HepG2 (cell line): ENCODE measurements around the gene BBOF1. TPM values are rescaled to one million over a fixed set of nuclear protein-coding genes. Genes with fewer than 3 reads are reported as not detected.

ENCODE experiments used
- ATF4 ChIP-seq, 2 experiments: fragments of 450-650 bp in 1 of 2; sonication (generic) in 1 of 2; formaldehyde crosslinking; IDR thresholded peaks; 2 replicates each; pipeline versions ENCODE4 v1.5.0 to v1.8.0; 2020 to 2022; ENCODE audit warnings: mild to moderate bottlenecking in 1 of 2, missing genetic modification reagents in 1 of 2
- CBX2 ChIP-seq, 2 experiments: fragments of 200-600 bp in 1 of 2; sonication (generic); formaldehyde crosslinking in 1 of 2; IDR thresholded peaks; 2 replicates each; pipeline versions ENCODE4 v1.7.0 to v1.8.1; 2018 to 2022; ENCODE audit warnings: low read depth in 2 of 2, low read length in 1 of 2, mild to moderate bottlenecking in 1 of 2, missing genetic modification reagents in 1 of 2
- E2F1 ChIP-seq: sonication (generic); formaldehyde crosslinking; IDR thresholded peaks from 2 replicates; pipeline ENCODE4 v1.5.0; 2020; ENCODE audit warnings: missing genetic modification reagents
- E2F2 ChIP-seq: sonication (generic); formaldehyde crosslinking; IDR thresholded peaks from 2 replicates; pipeline ENCODE4 v1.4.0; 2020; ENCODE audit warnings: missing genetic modification reagents, borderline replicate concordance
- HNRNPL ChIP-seq: fragments of 200-400 bp; formaldehyde crosslinking; IDR thresholded peaks from 2 replicates; pipeline ENCODE4 v1.6.1; 2017; ENCODE audit warnings: mild to moderate bottlenecking, low read depth, low read length
- IRX3 ChIP-seq: sonication (generic); formaldehyde crosslinking; IDR thresholded peaks from 2 replicates; pipeline ENCODE4 v1.8.1; 2023; ENCODE audit warnings: mild to moderate bottlenecking, low read depth, missing genetic modification reagents, borderline replicate concordance
- MEIS2 ChIP-seq: sonication (generic); formaldehyde crosslinking; IDR thresholded peaks from 2 replicates; pipeline ENCODE4 v1.9.0; 2021; ENCODE audit warnings: mild to moderate bottlenecking, missing genetic modification reagents
- MYNN ChIP-seq: sonication (generic); formaldehyde crosslinking; IDR thresholded peaks from 2 replicates; pipeline ENCODE4 v1.4.0; 2020; ENCODE audit warnings: mild to moderate bottlenecking, low read depth, missing genetic modification reagents
- NFKBIZ ChIP-seq: IDR thresholded peaks from 2 replicates; pipeline ENCODE4 v1.6.1; 2018; ENCODE audit warnings: missing genetic modification reagents, missing compliant biosample characterization
- PRMT3 ChIP-seq: sonication (generic); formaldehyde crosslinking; IDR thresholded peaks from 2 replicates; pipeline ENCODE4 v1.8.1; 2022; ENCODE audit warnings: low read depth, mild to moderate bottlenecking, moderate library complexity, missing genetic modification reagents, borderline replicate concordance
- RAD21 ChIP-seq: fragments of 450-650 bp; formaldehyde crosslinking; IDR thresholded peaks from 2 replicates; pipeline ENCODE4 v1.5.0; 2020; ENCODE audit warnings: mild to moderate bottlenecking
- SCMH1 ChIP-seq: sonication (generic); formaldehyde crosslinking; IDR thresholded peaks from 2 replicates; pipeline ENCODE4 v1.9.0; 2021; ENCODE audit warnings: missing genetic modification reagents, mild to moderate bottlenecking, borderline replicate concordance
- SRF ChIP-seq: IDR thresholded peaks from 2 replicates; pipeline ENCODE4 v1.6.1; 2011; ENCODE audit warnings: mild to moderate bottlenecking, low read depth, low read length, moderate library complexity
- SRSF4 ChIP-seq: fragments of 200-400 bp; formaldehyde crosslinking; IDR thresholded peaks from one replicate; pipeline ENCODE4 v1.6.1; 2018; ENCODE audit warnings: mild to moderate bottlenecking, low read depth, low read length, moderate library complexity; ENCODE audit not compliant: poor library complexity, severe bottlenecking
- TOPORS ChIP-seq: sonication (generic); formaldehyde crosslinking; IDR thresholded peaks from 2 replicates; pipeline ENCODE4 v1.8.0; 2023; ENCODE audit warnings: mild to moderate bottlenecking, missing genetic modification reagents
- ZGPAT ChIP-seq: IDR thresholded peaks from 2 replicates; pipeline ENCODE4 v1.6.1; 2016; ENCODE audit warnings: mild to moderate bottlenecking
- ZNF138 ChIP-seq: sonication (generic); formaldehyde crosslinking; IDR thresholded peaks from 2 replicates; pipeline ENCODE4 v1.5.0; 2020; ENCODE audit warnings: mild to moderate bottlenecking, low read depth, missing genetic modification reagents
- ZNF329 ChIP-seq: sonication (generic); formaldehyde crosslinking; IDR thresholded peaks from 2 replicates; pipeline ENCODE4 v1.9.0; 2021; ENCODE audit warnings: low read depth, mild to moderate bottlenecking, missing genetic modification reagents
- ZNF414 ChIP-seq: sonication (generic); formaldehyde crosslinking; IDR thresholded peaks from 2 replicates; pipeline ENCODE4 v1.5.0; 2020; ENCODE audit warnings: missing genetic modification reagents
- ZNF546 ChIP-seq: sonication (generic); formaldehyde crosslinking; conservative IDR thresholded peaks from 2 replicates; pipeline ENCODE4 v1.8.1; 2023; ENCODE audit warnings: mild to moderate bottlenecking, missing genetic modification reagents
- ZNF564 ChIP-seq: sonication (generic); formaldehyde crosslinking; IDR thresholded peaks from 2 replicates; pipeline ENCODE4 v1.8.1; 2023; ENCODE audit warnings: mild to moderate bottlenecking, missing genetic modification reagents
- ZNF567 ChIP-seq: sonication (generic); formaldehyde crosslinking; IDR thresholded peaks from 2 replicates; pipeline ENCODE4 v1.8.1; 2023; ENCODE audit warnings: mild to moderate bottlenecking, missing genetic modification reagents, borderline replicate concordance
- polyA plus RNA-seq, 8 experiments: library from polyadenylated mRNA; depleted of rRNA in 3 of 8; stranded (reverse) in 7 of 8; unstranded in 1 of 8; fragments of >200 nt; fragmentation: Illumina TruSeq in 4 of 8; extraction: Trizol in 4 of 8; gene quantifications; 2 replicates each; pipeline versions ENCODE4 v1.2.1 to v1.2.3, GENCODE V29; 2011 to 2016; ENCODE audit warnings: low read depth in 4 of 8, missing spikeins in 1 of 8, mixed read lengths in 1 of 8; ENCODE audit not compliant: insufficient read depth in 1 of 8
- total RNA-seq, 5 experiments: library from RNA; depleted of rRNA; stranded (reverse); fragments of >200 nt; fragmentation: Illumina TruSeq; extraction: Trizol; gene quantifications; 2 replicates each; pipeline ENCODE4 v1.2.3, GENCODE V29; 2016; ENCODE audit warnings: low read depth in 1 of 5

BBOF1 gene
- total and polyA plus RNA-seq, 2 of the 13 experiments (the other 11 are each of a cell fraction or from before 2014, with no cell fraction given), result 1.6 to 2.3 TPM

- no peak for TF ChIP-seq ZNF138 (CRISPR knock-in tag)
- TF ChIP-seq MYNN (CRISPR knock-in tag), result no peak
- TF ChIP-seq ZNF329 (CRISPR knock-in tag), result peak; percentile 73; the same call in 1 of the 2 replicates
- TF ChIP-seq IRX3 (CRISPR knock-in tag), result peak; percentile 60; the same call in 1 of the 2 replicates
- peak; percentile 77; the same call in 1 of the 2 replicates for TF ChIP-seq TOPORS (CRISPR knock-in tag)
- peak; percentile 47; the same call in 1 of the 2 replicates for TF ChIP-seq MEIS2 (CRISPR knock-in tag)
- no peak for TF ChIP-seq SCMH1 (CRISPR knock-in tag)
- 0 out of 2 replicates have a peak, but pooled peaks have one; percentile 25 for TF ChIP-seq ZNF564 (CRISPR knock-in tag)
- peak; percentile 66; the same call in 1 of the 2 replicates for TF ChIP-seq ZGPAT (CRISPR knock-in tag)
- 0 out of 2 replicates have a peak, but pooled peaks have one; percentile 8 for TF ChIP-seq SRF
- no peak for TF ChIP-seq CBX2 (IDR thresholded peaks at IDR 0.05; ENCODE audit: low read depth, low read length)
- no peak for TF ChIP-seq CBX2 (CRISPR knock-in tag; IDR thresholded peaks at IDR 0.05; ENCODE audit: low read depth)
- 0 out of 2 replicates have a peak, but pooled peaks have one; percentile 55 for TF ChIP-seq PRMT3 (CRISPR knock-in tag)
- TF ChIP-seq SRSF4, result peak; percentile 44
- TF ChIP-seq E2F1, result no peak; the same call in 1 of the 2 replicates
- TF ChIP-seq ZNF414, result no peak
- TF ChIP-seq ZNF567 (CRISPR knock-in tag), result no peak
- TF ChIP-seq RAD21 (CRISPR knock-in tag), result no peak; the same call in none of the 2 replicates
- peak; percentile 75; the same call in 1 of the 2 replicates for TF ChIP-seq HNRNPL
- TF ChIP-seq ATF4 (CRISPR knock-in tag; IDR thresholded peaks at IDR 0.05), result peak in 1 of 2 experiments; percentile 37; a peak in 1 of 4 replicates
- TF ChIP-seq NFKBIZ (CRISPR knock-in tag), result peak; percentile 26; the same call in 1 of the 2 replicates
- TF ChIP-seq ZNF546 (CRISPR knock-in tag), result no peak
- no peak for TF ChIP-seq E2F2 (CRISPR knock-in tag)
Measured at GRCh38 chr14:74018586-74019407, at the start of gene BBOF1, which contains the start of gene ENTPD5 (continued).
